Stimulated activated CD8-positive, alpha-beta memory T cell treated with anti-CD3 and anti-CD28 coated beads, Interleukin-7, amount 100 ng/mL, for 24 hours (primary cell): Measurements from ENCODE around the gene TBC1D2B.

Source experiments
- DNase-seq: peaks from one replicate; pipeline ENCODE4 v3.0.0-alpha.2; 2020; ENCODE audit warnings: low read depth

The TBC1D2B gene

GRCh38 chr15:78033864-78034263 lies 43.6 kb downstream of the TBC1D2B start:
- no peak for DNase-seq

GRCh38 chr15:78032671-78033070 lies 44.8 kb downstream of the TBC1D2B start:
- no peak for DNase-seq

GRCh38 chr15:78024883-78025282 lies 52.6 kb downstream of the TBC1D2B start:
- no peak for DNase-seq

GRCh38 chr15:78024519-78024870 lies 53.0 kb downstream of the TBC1D2B start:
- DNase-seq, result no peak

GRCh38 chr15:78023865-78024518 lies 53.5 kb downstream of the TBC1D2B start:
- no peak for DNase-seq

GRCh38 chr15:78023081-78023665 lies 54.3 kb downstream of the TBC1D2B start:
- DNase-seq, result no peak

GRCh38 chr15:78021761-78022160 lies 55.8 kb downstream of the TBC1D2B start:
- no peak for DNase-seq

- DNase-seq, result no peak
Observed at GRCh38 chr15:78020007-78020406, 57.5 kb downstream of the TBC1D2B start.

- DNase-seq, result no peak
Observed at GRCh38 chr15:78018946-78019644, 58.4 kb downstream of the TBC1D2B start.

GRCh38 chr15:78018445-78018844 lies 59.1 kb downstream of the TBC1D2B start:
- no peak for DNase-seq

- no peak for DNase-seq
Observed at GRCh38 chr15:78016860-78017259, 60.7 kb downstream of the TBC1D2B start.

GRCh38 chr15:78012643-78013077 lies 64.9 kb downstream of the TBC1D2B start:
- no peak for DNase-seq

- DNase-seq, result no peak
Observed at GRCh38 chr15:78010067-78010466, 67.4 kb downstream of the TBC1D2B start.

- DNase-seq, result no peak
Observed at GRCh38 chr15:78007964-78008886, 69.3 kb downstream of the TBC1D2B start.

- no peak for DNase-seq
Observed at GRCh38 chr15:78007211-78007931, 70.1 kb downstream of the TBC1D2B start.

- DNase-seq, result no peak
Observed at GRCh38 chr15:78006567-78007205, 70.8 kb downstream of the TBC1D2B start.

- DNase-seq, result no peak
Observed at GRCh38 chr15:78004919-78005634, 72.4 kb downstream of the TBC1D2B start.

- DNase-seq, result no peak
Observed at GRCh38 chr15:78004222-78004727, 73.2 kb downstream of the TBC1D2B start.

GRCh38 chr15:78003539-78004008 lies 73.9 kb downstream of the TBC1D2B start:
- DNase-seq, result no peak

GRCh38 chr15:78002996-78003395 lies 74.5 kb downstream of the TBC1D2B start:
- DNase-seq, result no peak
